Activated naive CD4-positive, alpha-beta T cell (primary cell): ENCODE measurements around the gene CMTM8.
A peak's percentile ranks its signal among the peaks of the same experiment; 100 is the strongest.
"Not testable (repeated sequence)": the region's sequence is repeated elsewhere in the genome, so short reads cannot be mapped to it uniquely, and the experiment has no call there.

ENCODE experiments used
- DNase-seq, 4 experiments: peaks; one replicate each; lab custom pipeline; 2025; lab: John Stamatoyannopoulos, UW

The CMTM8 gene

GRCh38 chr3:32379831-32380500 is 141.5 kb downstream of the CMTM8 start:
- no peak for DNase-seq

DNA sequence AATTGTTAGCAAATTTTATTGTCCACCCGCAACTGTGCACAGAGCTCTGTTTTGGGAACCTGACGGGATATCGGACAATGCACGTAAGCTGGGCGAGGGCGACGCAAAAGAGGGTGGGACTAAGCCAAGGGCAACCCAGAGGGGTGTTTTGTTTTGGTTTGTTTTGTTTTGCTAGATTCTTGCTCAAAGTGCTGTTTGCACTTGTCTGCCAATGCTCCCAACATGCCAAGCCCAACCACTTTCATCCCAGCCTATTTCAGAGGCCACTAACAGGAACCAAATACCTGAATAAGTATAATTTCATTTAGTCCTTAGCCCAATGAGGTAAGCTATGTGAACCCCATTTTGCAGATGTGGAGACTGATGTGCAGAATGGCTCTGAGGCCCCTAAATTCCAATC is 143.4 kb downstream of the CMTM8 start:
- no peak for DNase-seq

GRCh38 chr3:32383136-32383711 is 144.7 kb downstream of the CMTM8 start:
- no peak for DNase-seq

GRCh38 chr3:32384938-32385337 is 146.5 kb downstream of the CMTM8 start:
- no peak for DNase-seq

- no peak for DNase-seq
These were observed 149.0 kb downstream of the CMTM8 start for GRCh38 chr3:32387512-32387911.

DNA sequence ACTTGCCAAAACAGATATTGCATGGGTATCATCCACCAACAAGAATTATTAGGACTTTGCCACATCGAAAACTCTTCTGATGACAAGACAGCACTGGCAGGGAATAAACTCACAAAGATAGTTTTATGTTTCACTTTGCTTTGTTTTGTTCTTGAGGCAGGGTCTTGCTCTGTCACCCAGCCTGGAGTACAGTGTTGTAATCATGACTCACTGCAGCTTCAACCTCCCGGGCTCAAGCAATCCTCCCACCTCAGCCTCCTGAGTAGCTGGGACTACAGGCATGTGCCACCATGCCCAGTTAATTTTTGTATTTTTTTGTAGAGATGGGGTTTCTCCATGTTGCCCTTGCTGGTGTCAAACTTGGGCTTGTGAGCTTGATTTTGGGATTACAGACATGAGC is 151.1 kb downstream of the CMTM8 start:
- DNase-seq: not testable (repeated sequence)

GRCh38 chr3:32391643-32392535 is 153.4 kb downstream of the CMTM8 start, which contains the start of gene CMTM7:
Gene CMTM7, plus strand, starts transcription at chr3:32391853. Its CDS starts 54 bp downstream, at chr3:32391907.
- DNase-seq: peak in 3 of 4 experiments; percentile 25 to 47 (median 27)

GRCh38 chr3:32392536-32393302 is 154.2 kb downstream of the CMTM8 start:
- peak in 1 of 4 experiments; percentile 26 for DNase-seq

- DNase-seq: no peak
These were observed 157.0 kb downstream of the CMTM8 start for GRCh38 chr3:32395496-32395895.

- no peak for DNase-seq
These were observed 159.5 kb downstream of the CMTM8 start for GRCh38 chr3:32397941-32398340.

GRCh38 chr3:32398531-32398930 is 160.1 kb downstream of the CMTM8 start:
- DNase-seq: no peak

GRCh38 chr3:32399030-32399620 is 160.6 kb downstream of the CMTM8 start:
- no peak for DNase-seq

GRCh38 chr3:32401126-32401525 is 162.6 kb downstream of the CMTM8 start:
- no peak for DNase-seq

DNA sequence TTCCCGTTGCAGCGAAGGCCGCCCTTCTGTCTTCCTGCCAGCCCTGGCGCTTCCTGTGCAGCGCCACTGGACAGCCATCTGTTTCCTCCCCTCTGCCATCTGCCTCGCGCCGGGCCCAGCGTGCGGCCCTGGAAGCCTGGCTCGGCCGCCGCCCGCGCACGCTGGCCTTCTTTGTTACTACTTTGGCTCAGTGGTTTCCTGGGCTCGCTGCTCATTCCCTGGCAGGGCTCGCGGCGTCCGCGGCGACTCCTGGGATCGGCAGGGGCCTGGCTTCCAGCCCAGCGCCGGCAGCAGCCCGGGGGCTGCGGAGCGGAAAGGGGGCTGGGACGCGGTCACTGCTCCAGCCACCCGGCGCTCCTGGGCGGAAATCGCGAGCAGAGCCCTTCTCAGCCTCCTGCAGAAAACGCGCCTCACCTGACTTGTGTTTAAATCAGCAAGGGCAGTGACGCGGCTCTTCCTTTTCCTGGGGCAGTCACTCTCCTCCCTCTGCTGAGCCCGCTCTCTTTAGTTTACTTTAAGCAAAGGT is 163.1 kb downstream of the CMTM8 start:
- DNase-seq: peak; percentile 5 to 52 (median 14)

DNA sequence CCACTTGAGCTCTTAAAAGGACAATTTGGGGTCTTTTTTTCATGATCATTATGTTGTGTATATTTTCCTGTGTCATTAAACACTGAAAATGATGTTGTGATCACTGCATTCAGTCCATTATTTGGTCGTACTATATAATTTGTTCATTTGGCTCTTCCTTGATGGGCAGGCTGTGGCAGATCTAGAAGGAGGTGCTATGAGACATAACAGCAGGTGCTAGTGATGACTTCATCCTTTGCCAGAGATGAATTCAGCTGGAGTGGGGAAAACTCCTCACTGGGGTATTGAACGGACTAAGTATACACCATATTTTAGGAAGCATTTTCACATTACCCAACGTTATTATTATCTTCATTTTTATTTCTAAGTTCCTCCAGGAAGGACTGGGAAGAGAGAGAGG is 165.2 kb downstream of the CMTM8 start:
- DNase-seq: no peak

DNA sequence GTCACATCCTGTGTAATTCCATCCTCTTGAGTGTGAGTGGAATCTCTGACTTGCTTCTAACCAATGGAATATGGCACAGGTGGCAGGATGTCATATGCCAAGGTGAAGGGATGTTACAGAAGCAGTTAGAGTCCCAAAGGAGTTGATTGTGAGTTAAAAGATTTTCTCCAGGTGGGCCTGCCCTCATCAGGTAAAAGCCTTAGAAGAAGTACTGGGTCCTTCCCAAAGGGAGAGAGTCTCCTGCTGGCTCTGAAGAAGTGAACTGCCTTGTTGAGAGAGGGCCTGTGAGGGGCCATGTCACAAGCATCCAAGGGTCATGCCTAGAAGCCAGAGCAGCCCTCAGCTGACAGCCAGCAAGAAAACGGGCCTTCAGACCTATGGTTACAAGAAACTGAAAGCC is 166.2 kb downstream of the CMTM8 start:
- no peak for DNase-seq

DNA sequence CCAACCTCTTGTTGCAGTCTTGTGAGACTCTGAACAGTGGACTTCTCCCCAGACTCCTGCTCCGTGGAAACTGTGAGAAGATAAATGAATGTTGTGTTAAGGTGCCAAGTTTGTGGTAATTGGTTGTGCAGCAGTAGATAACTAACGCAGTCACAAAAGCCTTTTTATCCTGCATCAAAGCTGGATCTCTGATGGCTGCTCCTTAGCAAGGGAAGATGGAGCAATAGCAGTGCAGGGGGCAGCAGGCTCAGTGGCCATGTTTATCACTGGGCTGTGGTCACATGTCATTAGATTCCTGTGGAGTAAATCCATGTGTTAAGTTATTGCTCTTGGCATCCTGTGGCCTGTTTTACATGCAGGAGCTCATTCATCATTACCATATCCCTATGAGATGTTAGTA is 166.7 kb downstream of the CMTM8 start:
- no peak for DNase-seq

DNA sequence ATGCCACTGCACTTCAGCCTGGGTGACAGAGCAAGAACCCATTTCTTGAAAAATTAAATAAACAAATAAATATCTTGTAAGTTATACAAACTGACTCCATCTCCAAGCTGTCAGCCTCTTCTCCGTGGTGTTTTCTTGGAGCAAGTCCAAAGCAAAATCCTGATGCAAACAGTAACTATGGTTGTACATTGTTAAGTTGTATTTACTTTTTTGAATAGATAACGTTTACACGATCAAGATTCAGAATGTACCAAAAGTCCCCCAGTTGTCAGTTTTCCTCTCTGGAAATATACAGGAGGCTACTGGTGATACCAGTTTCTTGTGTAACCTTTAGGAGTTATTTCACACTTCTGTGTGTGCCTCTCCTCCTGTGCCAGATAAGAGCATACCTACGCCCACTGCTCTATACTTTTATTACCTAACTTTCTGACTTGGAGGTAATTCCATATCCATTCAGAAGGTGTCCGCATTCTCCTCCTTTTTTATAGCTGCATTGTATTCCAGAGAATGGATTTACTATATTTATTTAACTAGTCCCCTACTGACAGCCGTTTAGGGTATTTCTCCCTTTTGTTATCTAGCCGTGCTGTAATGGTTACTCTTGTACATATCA is 167.3 kb downstream of the CMTM8 start:
- DNase-seq: no peak

GRCh38 chr3:32406486-32407408 is 168.3 kb downstream of the CMTM8 start:
- no peak for DNase-seq
